ENCODE results near the gene PAK1.

DNA sequence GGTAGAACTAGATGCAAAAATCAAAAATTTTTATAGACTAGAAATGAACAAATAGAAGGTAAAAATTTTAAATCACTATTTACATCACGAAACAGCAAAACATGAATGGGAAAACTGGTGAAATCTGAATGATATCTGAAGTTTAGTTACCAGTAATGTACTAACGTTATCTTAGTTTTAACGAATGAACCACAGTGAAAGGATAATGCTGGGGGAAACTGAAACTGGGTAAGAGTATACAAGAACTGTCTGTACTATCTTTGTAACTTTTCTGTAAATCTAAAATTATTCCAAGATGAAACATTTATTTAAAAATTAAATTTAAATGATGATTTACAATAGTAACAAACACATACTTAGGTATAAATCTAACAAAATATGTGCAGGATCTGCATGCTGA, 179.9 kb downstream of the PAK1 start:
- TF ChIP-seq, protein P1, sequence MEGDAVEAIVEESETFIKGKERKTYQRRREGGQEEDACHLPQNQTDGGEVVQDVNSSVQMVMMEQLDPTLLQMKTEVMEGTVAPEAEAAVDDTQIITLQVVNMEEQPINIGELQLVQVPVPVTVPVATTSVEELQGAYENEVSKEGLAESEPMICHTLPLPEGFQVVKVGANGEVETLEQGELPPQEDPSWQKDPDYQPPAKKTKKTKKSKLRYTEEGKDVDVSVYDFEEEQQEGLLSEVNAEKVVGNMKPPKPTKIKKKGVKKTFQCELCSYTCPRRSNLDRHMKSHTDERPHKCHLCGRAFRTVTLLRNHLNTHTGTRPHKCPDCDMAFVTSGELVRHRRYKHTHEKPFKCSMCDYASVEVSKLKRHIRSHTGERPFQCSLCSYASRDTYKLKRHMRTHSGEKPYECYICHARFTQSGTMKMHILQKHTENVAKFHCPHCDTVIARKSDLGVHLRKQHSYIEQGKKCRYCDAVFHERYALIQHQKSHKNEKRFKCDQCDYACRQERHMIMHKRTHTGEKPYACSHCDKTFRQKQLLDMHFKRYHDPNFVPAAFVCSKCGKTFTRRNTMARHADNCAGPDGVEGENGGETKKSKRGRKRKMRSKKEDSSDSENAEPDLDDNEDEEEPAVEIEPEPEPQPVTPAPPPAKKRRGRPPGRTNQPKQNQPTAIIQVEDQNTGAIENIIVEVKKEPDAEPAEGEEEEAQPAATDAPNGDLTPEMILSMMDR (IDR thresholded peaks at IDR 0.05; ENCODE audit: low read length): no peak
- TF ChIP-seq EZH2 (IDR thresholded peaks at IDR 0.05; ENCODE audit: borderline replicate concordance, low read length): no peak
